Germinal center (tissue), 1 donor: ENCODE results near the gene KLF7.

Source experiments
- DNase-seq: peaks from one replicate; pipeline ENCODE4 v3.0.0; 2012; ENCODE audit warnings: mixed read lengths, low spot score

The KLF7 gene

GRCh38 chr2:207165121-207166038 is at the start of gene KLF7:
TSS of gene KLF7 (minus strand) at chr2:207165948. CDS start at chr2:207165568, 380 bp downstream.
- peak; percentile 44 for DNase-seq

- DNase-seq: no peak
These were observed 49.6 kb upstream of the KLF7 start for GRCh38 chr2:207215308-207215707.

GRCh38 chr2:207214446-207214845 is 48.7 kb upstream of the KLF7 start:
- DNase-seq: no peak

DNA sequence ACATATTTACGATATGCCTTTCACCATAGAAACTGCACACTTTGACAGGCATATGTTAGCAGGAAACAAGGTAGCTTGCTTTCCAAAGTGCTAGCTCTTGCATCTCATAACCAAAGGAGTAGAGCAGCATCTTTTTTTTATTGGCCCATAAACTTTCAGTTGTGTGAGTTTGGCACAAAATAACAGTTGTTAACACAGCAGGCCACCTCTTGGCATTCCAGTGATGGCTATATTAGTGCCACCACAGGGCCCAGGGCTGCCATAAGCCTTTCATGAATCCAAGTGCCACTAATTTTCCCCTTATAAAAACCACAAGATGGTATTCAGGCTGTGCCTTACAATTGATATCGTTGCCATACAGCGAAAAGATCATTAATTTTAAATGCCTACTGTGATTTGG is 40.3 kb upstream of the KLF7 start:
- no peak for DNase-seq

DNA sequence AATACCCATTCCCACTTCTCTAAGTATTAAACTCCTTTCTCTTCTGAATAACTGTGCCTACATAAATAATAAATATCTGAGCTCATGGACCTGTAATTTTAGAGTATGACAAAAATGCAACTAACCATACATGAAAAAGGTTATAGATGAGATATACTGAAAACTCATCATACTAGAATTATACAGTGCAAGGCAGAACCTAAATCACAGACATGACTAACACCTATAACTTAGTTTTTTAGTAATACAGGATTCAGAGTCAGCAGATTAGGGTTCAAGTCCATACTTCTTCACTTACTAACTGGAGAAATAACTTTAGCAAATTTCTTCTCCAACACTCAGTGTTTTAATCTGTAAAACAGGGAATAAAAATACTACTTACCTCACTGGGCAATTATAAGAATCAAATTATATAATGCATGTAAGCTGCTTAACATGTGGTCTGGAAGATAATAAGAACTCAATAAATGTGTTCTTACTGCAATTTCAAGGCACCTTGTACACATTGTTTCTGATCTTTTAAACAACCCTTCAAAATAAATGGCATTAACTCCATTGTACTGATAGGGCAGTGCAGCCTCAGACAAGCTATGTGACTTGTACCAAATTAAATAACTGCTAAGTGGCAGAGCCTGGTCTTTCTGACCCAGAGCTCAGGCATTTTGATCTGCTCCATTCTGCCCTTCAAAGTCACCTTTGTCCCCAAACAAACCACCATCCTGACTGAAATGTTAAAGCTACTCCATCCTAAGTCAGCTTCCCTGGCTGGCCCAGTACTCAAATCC is 39.6 kb upstream of the KLF7 start:
- no peak for DNase-seq

GRCh38 chr2:207203056-207203455 is 37.3 kb upstream of the KLF7 start:
- DNase-seq: no peak

GRCh38 chr2:207202645-207203044 is 36.9 kb upstream of the KLF7 start:
- DNase-seq: no peak

GRCh38 chr2:207201416-207201815 is 35.7 kb upstream of the KLF7 start:
- DNase-seq: no peak

DNA sequence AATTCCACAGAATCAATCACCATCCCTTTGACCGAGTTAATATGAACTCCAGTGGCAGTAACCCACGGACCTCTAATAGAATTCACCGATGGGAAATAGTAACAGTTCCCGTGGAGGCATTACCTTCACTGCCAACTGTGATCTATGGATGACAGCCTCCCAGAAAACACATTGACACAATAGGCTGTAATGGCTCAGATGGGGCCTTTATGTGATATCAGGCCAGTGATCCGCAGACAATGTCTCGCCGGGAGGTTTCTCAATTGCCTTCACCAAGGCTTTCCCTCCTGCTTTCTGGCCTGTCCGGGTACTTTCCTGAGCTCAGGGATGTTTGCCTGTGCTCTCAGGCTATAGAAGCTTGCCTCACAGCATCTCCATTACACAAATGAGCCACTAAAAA is 34.4 kb upstream of the KLF7 start:
- no peak for DNase-seq

DNA sequence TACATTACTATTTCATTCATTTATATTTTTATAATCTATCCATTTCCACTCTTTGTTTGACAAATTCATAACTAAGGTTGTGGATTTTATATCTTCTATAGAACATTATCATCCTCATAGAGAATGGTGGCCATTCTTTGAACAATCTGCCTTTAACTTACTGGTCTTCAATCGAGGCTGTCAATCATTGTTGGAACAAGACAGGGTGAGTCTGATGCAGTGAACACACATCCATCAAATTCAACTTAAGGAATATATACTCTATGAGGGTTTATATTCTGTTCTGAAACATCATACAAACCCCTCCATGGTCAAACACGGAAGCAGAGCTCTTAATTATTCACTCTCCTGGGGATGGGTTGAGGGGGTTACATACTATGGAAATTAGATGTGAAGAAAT is 28.3 kb upstream of the KLF7 start:
- DNase-seq: no peak

DNA sequence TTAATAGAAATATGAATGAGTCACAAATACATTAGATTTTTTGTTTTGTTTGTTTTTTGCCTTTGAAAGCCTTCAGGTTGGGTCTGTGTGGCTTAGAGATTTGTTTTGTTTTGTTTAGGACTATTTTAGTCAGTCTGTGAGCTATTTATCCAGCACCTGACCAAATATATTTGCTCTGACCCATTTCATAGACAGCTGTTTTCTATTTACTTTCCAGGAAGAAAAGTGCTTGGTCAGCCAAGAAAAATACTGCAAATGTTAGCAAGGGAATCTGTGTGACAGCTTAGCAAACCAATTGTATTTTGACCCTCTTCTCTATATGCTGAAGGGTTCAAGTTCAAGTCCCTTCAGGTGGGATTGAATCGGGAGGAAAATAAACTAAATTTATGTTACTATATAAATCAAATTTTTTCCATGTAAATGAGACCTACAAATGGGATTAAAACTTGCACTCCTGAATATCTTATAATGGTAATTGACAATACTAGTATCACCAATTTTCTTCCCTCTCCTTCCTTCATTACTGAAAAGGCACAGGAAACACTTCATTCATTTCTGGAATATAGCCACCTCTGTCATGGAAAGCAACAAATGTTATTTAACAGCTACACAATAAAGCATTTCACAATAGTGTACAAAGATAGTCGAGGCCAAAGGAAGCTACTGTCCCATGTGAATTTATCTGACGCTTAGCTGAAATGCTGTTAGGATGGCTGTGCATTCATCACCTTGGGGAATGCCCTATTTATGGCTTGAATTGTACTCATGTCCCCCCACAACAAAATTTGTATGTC is 23.1 kb upstream of the KLF7 start:
- DNase-seq: no peak

DNA sequence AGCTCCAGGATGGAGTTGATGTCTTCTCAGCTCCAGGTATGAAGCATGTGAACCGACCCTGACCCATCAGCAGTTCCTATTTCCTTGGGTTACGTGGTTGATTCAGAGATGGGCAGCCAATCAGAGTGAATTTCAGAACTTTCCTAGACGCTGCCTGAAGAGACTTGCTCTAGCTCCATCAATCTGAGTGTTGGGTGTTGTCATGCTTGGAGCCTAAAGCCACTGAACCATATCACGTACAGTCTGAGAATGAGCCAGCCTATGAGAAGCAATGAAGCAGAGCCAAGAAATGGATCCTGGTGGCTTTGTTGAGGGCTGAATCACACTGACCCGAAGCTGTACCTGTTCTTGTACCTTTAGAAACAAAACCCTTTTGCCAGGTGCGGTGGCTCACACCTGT is 19.6 kb upstream of the KLF7 start:
- DNase-seq: no peak

GRCh38 chr2:207184768-207185167 is 19.0 kb upstream of the KLF7 start:
- DNase-seq: no peak

DNA sequence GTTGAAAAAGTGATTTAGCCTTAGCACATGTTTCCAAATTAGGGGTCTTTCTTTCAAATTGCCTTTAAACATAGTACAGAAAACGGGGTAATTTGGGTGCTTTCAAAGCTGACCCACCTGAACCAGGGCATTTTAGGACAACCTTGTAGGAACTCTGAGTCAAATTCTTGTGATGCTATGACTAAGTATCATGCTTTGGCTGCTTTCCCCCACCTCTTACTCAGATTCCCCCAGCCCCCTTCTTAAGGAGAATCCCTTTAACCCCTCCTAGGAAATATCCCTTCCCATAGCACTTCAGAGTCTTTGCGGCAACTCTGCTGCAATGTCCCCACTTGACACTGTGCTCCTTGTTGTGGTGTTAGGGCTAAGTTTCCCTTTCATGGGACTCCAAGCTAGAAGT is 18.6 kb upstream of the KLF7 start:
- no peak for DNase-seq

DNA sequence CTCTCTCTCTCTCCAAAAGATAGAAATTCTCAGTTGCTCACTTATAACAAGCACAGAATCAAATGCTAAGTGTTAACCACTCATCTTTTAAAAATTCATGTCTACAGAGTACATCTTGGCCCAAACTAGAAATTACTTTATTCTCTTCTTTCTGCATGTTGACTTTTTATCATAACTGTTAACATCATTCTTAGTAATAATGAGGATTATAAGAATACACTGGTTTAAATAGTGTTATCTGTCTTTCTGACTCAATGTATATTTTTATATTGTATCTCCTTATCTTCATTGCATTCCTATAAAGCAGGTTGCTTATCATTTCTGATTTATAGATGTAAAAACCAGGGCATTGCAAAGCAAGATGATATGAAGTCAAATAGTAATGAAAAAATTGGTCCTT is 17.8 kb upstream of the KLF7 start:
- DNase-seq: no peak

DNA sequence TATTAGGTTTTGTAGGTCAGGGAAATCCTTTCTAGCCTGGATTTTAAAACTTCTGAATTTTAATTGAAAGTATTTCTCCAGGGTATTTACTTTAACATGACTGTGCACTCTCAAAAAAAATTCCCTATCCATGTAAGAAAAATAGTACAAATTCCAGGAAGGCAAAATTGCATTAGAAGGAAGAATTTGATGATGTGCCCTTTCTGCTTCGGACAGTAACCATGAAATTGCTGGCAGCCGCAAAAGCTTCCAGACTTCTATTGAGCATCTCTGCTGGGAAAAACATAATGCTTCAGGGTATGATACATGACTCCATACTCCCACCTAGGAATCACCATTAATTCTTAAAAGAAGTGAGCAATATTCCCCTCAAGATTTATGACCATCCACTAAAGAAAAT is 17.2 kb upstream of the KLF7 start:
- no peak for DNase-seq

GRCh38 chr2:207181526-207182274 is 16.0 kb upstream of the KLF7 start:
- no peak for DNase-seq

GRCh38 chr2:207180741-207181140 is 15.0 kb upstream of the KLF7 start:
- DNase-seq: no peak

GRCh38 chr2:207176247-207176646 is 10.5 kb upstream of the KLF7 start:
- DNase-seq: no peak

DNA sequence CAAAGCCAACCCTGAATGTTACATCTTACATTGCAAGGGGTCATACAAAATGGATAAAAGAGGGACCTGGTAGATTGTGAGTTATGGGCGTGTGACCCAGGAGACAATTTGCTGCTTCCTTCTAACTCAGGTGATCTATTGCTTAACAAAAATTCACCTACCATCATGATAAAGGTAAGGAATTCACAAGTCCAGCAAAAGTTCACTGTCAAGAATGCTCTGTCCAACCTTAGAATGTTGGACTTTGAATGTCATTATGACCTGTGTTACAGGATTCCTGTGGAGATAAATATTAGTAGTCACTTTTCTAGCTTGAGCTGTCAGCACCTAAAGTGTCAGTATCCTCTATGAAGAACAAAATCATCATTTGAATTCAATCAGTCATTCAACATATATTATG is 7.9 kb upstream of the KLF7 start:
- DNase-seq: no peak

DNA sequence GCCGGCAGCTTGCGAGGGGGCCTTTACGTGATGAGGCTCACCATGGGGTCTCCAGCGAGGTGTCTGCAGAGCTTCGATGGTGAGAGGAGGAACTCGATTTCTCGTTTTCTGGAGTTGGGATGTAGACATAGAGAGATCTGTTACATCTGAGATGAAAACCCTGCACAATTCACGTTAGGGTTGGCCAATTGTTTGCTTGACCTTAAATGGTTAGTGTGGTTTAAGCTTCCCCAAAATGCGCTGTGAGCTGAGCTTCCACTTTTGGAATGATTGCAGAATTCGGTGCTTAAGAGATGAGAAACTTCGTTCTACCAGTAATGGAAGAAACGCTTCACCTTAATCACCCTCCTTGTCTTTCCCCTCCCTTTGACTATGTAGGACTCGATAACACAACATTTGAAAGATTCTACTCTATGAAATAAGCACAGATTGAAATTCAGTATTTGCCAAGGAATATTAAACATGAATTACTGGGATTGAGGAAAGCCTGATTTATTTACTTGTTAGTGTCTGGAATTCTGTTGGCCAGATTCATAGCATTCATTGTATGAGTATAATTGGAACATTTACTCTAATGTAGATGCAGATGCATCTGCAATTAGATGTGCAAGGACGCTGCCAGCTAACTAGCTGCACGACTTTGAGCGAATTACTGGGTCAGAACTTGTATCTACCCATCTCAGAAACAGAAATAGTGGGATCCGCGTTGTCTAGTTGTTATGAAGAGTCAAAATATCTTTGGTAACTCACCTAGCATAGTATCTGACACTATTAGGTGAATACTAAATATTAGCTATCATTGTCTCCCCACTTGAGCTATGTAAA is 1.6 kb upstream of the KLF7 start:
- DNase-seq: no peak
